H1 (cell line): ENCODE measurements around the gene PCCA. TPM values are rescaled to one million over a fixed set of nuclear protein-coding genes. Genes with fewer than 3 reads are reported as not detected.
A peak's percentile ranks its signal among the peaks of the same experiment; 100 is the strongest.

Source experiments
- CTCF ChIA-PET: fragments of 300-600 bp; sonication (Branson Sonifier 250); formaldehyde crosslinking; loops from one replicate; lab custom pipeline; 2021; ENCODE audit not compliant: partially characterized antibody; lab: Charles Lee
- POLR2A ChIA-PET: fragments of 300-600 bp; sonication (Branson Sonifier 250); formaldehyde crosslinking; loops from one replicate; lab custom pipeline; 2021; ENCODE audit warnings: inconsistent platforms; ENCODE audit not compliant: partially characterized antibody; lab: Charles Lee
- DNase-seq, 2 experiments: peaks; one replicate each; pipeline versions ENCODE4 v3.0.0 to v3.0.0-alpha.2; 2010 to 2022; ENCODE audit warnings: low spot score in 2 of 2, low read depth in 1 of 2, mixed read lengths in 1 of 2
- FAIRE-seq: peaks from 2 replicates; lab custom pipeline; 2011; peaks lifted over from hg19 to GRCh38; lab: Jason Lieb, UNC
- H2AFZ ChIP-seq: 2 replicates; pipeline ENCODE4 v1.8.1; 2012; ENCODE audit warnings: low read length, inconsistent platforms
- H2AK5ac ChIP-seq: 2 replicates; pipeline ENCODE4 v1.6.1; 2013; ENCODE audit warnings: low read depth, low read length
- H2BK120ac ChIP-seq: replicated peaks from 2 replicates; pipeline ENCODE3; 2013; ENCODE audit warnings: low read depth, low read length, inconsistent platforms
- H2BK12ac ChIP-seq: 2 replicates; pipeline ENCODE4 v1.6.1; 2013; ENCODE audit warnings: low read depth, low read length
- H2BK15ac ChIP-seq: 2 replicates; pipeline ENCODE4 v1.6.1; 2013; ENCODE audit warnings: low read length
- H2BK20ac ChIP-seq: 2 replicates; pipeline ENCODE4 v1.6.1; 2013; ENCODE audit warnings: low read length
- H2BK5ac ChIP-seq: 2 replicates; pipeline ENCODE4 v1.6.1; 2013; ENCODE audit warnings: low read depth, low read length
- H3K14ac ChIP-seq: 2 replicates; pipeline ENCODE4 v1.6.1; 2013; ENCODE audit warnings: inconsistent platforms; ENCODE audit not compliant: insufficient read length
- H3K18ac ChIP-seq: 2 replicates; pipeline ENCODE4 v1.6.1; 2013; ENCODE audit warnings: low read length; ENCODE audit errors: extremely low read depth
- H3K23ac ChIP-seq: 2 replicates; pipeline ENCODE4 v1.6.1; 2013; ENCODE audit warnings: inconsistent platforms; ENCODE audit not compliant: insufficient read length
- H3K23me2 ChIP-seq: 2 replicates; pipeline ENCODE4 v1.6.1; 2013; ENCODE audit warnings: low read depth, low read length
- H3K27ac ChIP-seq: 2 replicates; pipeline ENCODE4 v1.6.1; 2011; ENCODE audit warnings: low read depth, low read length, inconsistent platforms
- H3K27me3 ChIP-seq, 4 experiments: replicated peaks in 1 of 4; 1 replicate in 1 of 4; 2 replicates in 3 of 4; pipeline versions ENCODE4 v1.6.1 to v1.8.1; 2011 to 2013; ENCODE audit warnings: low read length in 3 of 4, mild to moderate bottlenecking in 3 of 4, inconsistent platforms in 2 of 4, mixed read lengths in 2 of 4, moderate library complexity in 1 of 4; ENCODE audit not compliant: control insufficient read depth in 3 of 4, insufficient read depth in 3 of 4; ENCODE audit errors: extremely low read depth in 1 of 4
- H3K36me3 ChIP-seq, 4 experiments: 2 replicates each; pipeline versions ENCODE4 v1.6.1 to v1.8.1; 2011 to 2013; ENCODE audit warnings: mild to moderate bottlenecking in 4 of 4, low read length in 3 of 4, moderate library complexity in 2 of 4, control low read depth in 1 of 4, inconsistent platforms in 1 of 4; ENCODE audit not compliant: insufficient read depth in 4 of 4, control insufficient read depth in 2 of 4
- H3K4ac ChIP-seq: replicated peaks from 2 replicates; pipeline ENCODE3; 2013; ENCODE audit warnings: low read length, low read depth, mixed read lengths, inconsistent platforms; ENCODE audit not compliant: insufficient read length
- H3K4me1 ChIP-seq, 4 experiments: replicated peaks in 1 of 4; 1 replicate in 1 of 4; 2 replicates in 3 of 4; pipeline versions ENCODE4 v1.6.1 to v1.8.1; 2011 to 2013; ENCODE audit warnings: low read length in 3 of 4, inconsistent platforms in 2 of 4, mixed read lengths in 1 of 4; ENCODE audit not compliant: insufficient read depth in 4 of 4, control insufficient read depth in 3 of 4
- H3K4me2 ChIP-seq, 2 experiments: 2 replicates each; pipeline versions ENCODE4 v1.6.1 to v1.8.1; 2011 to 2013; ENCODE audit warnings: low read depth in 2 of 2, low read length in 2 of 2, control low read depth in 1 of 2, inconsistent platforms in 1 of 2, mild to moderate bottlenecking in 1 of 2; ENCODE audit not compliant: insufficient read depth in 1 of 2
- H3K4me3 ChIP-seq, 4 experiments: fragments of 200-600, 300-600 bp in 1 of 4; sonication (generic), shearing (Covaris generic), sonication (Bioruptor Twin) in 1 of 4; 2 replicates each; pipeline versions ENCODE4 v1.5.1 to v1.8.1; 2011 to 2016; ENCODE audit warnings: low read length in 4 of 4, low read depth in 3 of 4, control low read depth in 2 of 4, inconsistent platforms in 2 of 4, mild to moderate bottlenecking in 2 of 4, mixed read lengths in 1 of 4, moderate library complexity in 1 of 4; ENCODE audit not compliant: insufficient read depth in 2 of 4; ENCODE audit errors: extremely low read depth in 1 of 4
- H3K56ac ChIP-seq: replicated peaks from 2 replicates; pipeline ENCODE3; 2013; ENCODE audit warnings: low read depth, mild to moderate bottlenecking, mixed read lengths, low read length, inconsistent platforms; ENCODE audit not compliant: insufficient read length
- H3K79me1 ChIP-seq: 2 replicates; pipeline ENCODE4 v1.6.1; 2013; ENCODE audit warnings: low read depth, low read length, control low read depth
- H3K79me2 ChIP-seq, 2 experiments: 2 replicates each; pipeline versions ENCODE4 v1.6.1 to v1.8.1; 2012 to 2013; ENCODE audit warnings: low read length in 2 of 2, mild to moderate bottlenecking in 2 of 2, inconsistent platforms in 1 of 2; ENCODE audit not compliant: insufficient read depth in 2 of 2, control insufficient read depth in 1 of 2
- H3K9ac ChIP-seq, 4 experiments: replicated peaks in 1 of 4; 1 replicate in 1 of 4; 2 replicates in 3 of 4; pipeline versions ENCODE4 v1.6.1 to v1.8.1; 2011 to 2013; ENCODE audit warnings: low read depth in 3 of 4, low read length in 3 of 4, control low read depth in 2 of 4, mild to moderate bottlenecking in 2 of 4, moderate library complexity in 2 of 4, inconsistent platforms in 1 of 4; ENCODE audit errors: extremely low read depth in 1 of 4
- H3K9me3 ChIP-seq, 2 experiments: 2 replicates each; pipeline versions ENCODE4 v1.6.1 to v1.8.1; 2012 to 2013; ENCODE audit warnings: mild to moderate bottlenecking in 2 of 2, moderate library complexity in 2 of 2, control low read depth in 1 of 2, inconsistent platforms in 1 of 2, low read depth in 1 of 2, low read length in 1 of 2, mixed read lengths in 1 of 2; ENCODE audit not compliant: insufficient read depth in 2 of 2
- H4K20me1 ChIP-seq, 2 experiments: replicated peaks in 1 of 2; 2 replicates each; pipeline versions ENCODE3 to v1.8.1; 2011 to 2013; ENCODE audit warnings: inconsistent platforms in 2 of 2, low read length in 2 of 2, mild to moderate bottlenecking in 1 of 2; ENCODE audit not compliant: insufficient read depth in 2 of 2, control insufficient read depth in 1 of 2
- H4K5ac ChIP-seq: 2 replicates; pipeline ENCODE4 v1.6.1; 2013; ENCODE audit warnings: low read length, low read depth, mixed read lengths, inconsistent platforms; ENCODE audit not compliant: insufficient read length
- H4K8ac ChIP-seq: 2 replicates; pipeline ENCODE4 v1.8.0; 2013; ENCODE audit warnings: mild to moderate bottlenecking, moderate library complexity, low read length, inconsistent platforms; ENCODE audit not compliant: insufficient read depth; ENCODE audit errors: extremely low read depth
- H4K91ac ChIP-seq: replicated peaks from 2 replicates; pipeline ENCODE3; 2013; ENCODE audit warnings: low read length, mixed read lengths, inconsistent platforms; ENCODE audit not compliant: insufficient read length
- BACH1 ChIP-seq: IDR thresholded peaks from 2 replicates; pipeline ENCODE4 v1.6.1; 2012; ENCODE audit warnings: low read length, improper control_type of control experiment
- CHD1 ChIP-seq: IDR thresholded peaks from 2 replicates; pipeline ENCODE4 v1.6.1; 2012; ENCODE audit warnings: low read depth, low read length, improper control_type of control experiment
- CHD2 ChIP-seq: IDR thresholded peaks from 2 replicates; pipeline ENCODE4 v1.6.1; 2012; ENCODE audit warnings: low read length, improper control_type of control experiment
- E2F6 ChIP-seq: IDR thresholded peaks from 2 replicates; pipeline ENCODE4 v1.6.1; 2012; ENCODE audit warnings: inconsistent platforms
- POU5F1 ChIP-seq: IDR thresholded peaks from 2 replicates; pipeline ENCODE4 v1.6.1; 2011; ENCODE audit warnings: low read depth, mild to moderate bottlenecking, low read length, moderate library complexity
- SIN3A ChIP-seq, 2 experiments: IDR thresholded peaks in 1 of 2; conservative IDR thresholded peaks in 1 of 2; 2 replicates each; pipeline ENCODE4 v1.6.1; 2011 to 2012; ENCODE audit warnings: low read length in 2 of 2, improper control_type of control experiment in 1 of 2, low read depth in 1 of 2, mild to moderate bottlenecking in 1 of 2
- SP4 ChIP-seq: IDR thresholded peaks from 2 replicates; pipeline ENCODE4 v1.6.1; 2012; ENCODE audit warnings: low read length, inconsistent platforms
- SRF ChIP-seq: IDR thresholded peaks from 2 replicates; pipeline ENCODE4 v1.6.1; 2011; ENCODE audit warnings: mild to moderate bottlenecking, low read depth, low read length, moderate library complexity
- YY1 ChIP-seq: IDR thresholded peaks from 2 replicates; pipeline ENCODE4 v1.6.1; 2011; ENCODE audit warnings: low read depth, mild to moderate bottlenecking, low read length
- WGBS, 2 experiments: shearing (Covaris generic) in 1 of 2; methylation state at CpG; one replicate each; pipeline versions ENCODE4 v1.1.6 to v1.1.7; 2013 to 2015; ENCODE audit warnings: low lambda C conversion rate in 2 of 2, mixed read lengths in 2 of 2, inconsistent platforms in 1 of 2, low coverage in 1 of 2, missing lambda C conversion rate in 1 of 2; ENCODE audit not compliant: insufficient replicate concordance in 2 of 2, insufficient coverage in 1 of 2, insufficient read length in 1 of 2; ENCODE audit errors: extremely low coverage in 1 of 2, missing lambda C conversion rate in 1 of 2; 5-methylcytosine and 5-hydroxymethylcytosine counted together
- polyA plus RNA-seq, 7 experiments: library from polyadenylated mRNA; depleted of rRNA in 3 of 7; stranded (reverse) in 5 of 7; unstranded in 2 of 7; fragments of >200 nt in 5 of 7; fragments of 200-250 nt in 2 of 7; gene quantifications; 1 replicate in 5 of 7; 2 replicates in 1 of 7; 4 replicates in 1 of 7; pipeline versions ENCODE4 v1.2.1 to v1.2.3, GENCODE V29; 2011 to 2013; ENCODE audit warnings: missing spikeins in 2 of 7, mixed read lengths in 2 of 7
- total RNA-seq: library from RNA; stranded (reverse); fragmentation: NEBNext Ultra II Directional; extraction: Animal tissue kit (Norgen Biotek cat#: 25700); gene quantifications from 2 replicates; pipeline ENCODE4 v1.2.1, GENCODE V29; 2021
- TF ChIP-seq, protein P1 (sequence below): IDR thresholded peaks from 2 replicates; pipeline ENCODE4 v1.6.1; 2012; ENCODE audit warnings: low read length, inconsistent platforms

The PCCA gene
- total and polyA plus RNA-seq, 2 of the 8 experiments (the other 6 are each of a cell fraction or from before 2014, with no cell fraction given), result 18.4 to 49.8 TPM

GRCh38 chr13:100176801-100177400 lies 88.0 kb downstream of the PCCA start:
- no peak overlapping the region for H3K14ac ChIP-seq
- H3K9me3 ChIP-seq, result no peaks in the 10 kb centered on the region; a peak in 1 of 4 replicates
- ChIA-PET POLR2A (no interaction called here), CTCF (no interaction called here)
- H3K18ac ChIP-seq, result no peak overlapping the region
- no peak overlapping the region for H2BK15ac ChIP-seq
- no peaks in the 10 kb centered on the region for H3K79me1 ChIP-seq
- H4K8ac ChIP-seq, result no peak overlapping the region
- no peak overlapping the region for H2AFZ ChIP-seq
- H4K91ac ChIP-seq, result no peak overlapping the region
- H3K4me2 ChIP-seq, result no peak overlapping the region; a peak in 1 of 4 replicates
- H2BK5ac ChIP-seq, result no peak overlapping the region
- H4K5ac ChIP-seq, result no peak overlapping the region
- peaks cover 0 to 46% of the 10 kb centered on the region in 2 experiments; a peak in 2 of 4 replicates for H3K79me2 ChIP-seq
- no peak overlapping the region for H2AK5ac ChIP-seq
- H3K23ac ChIP-seq, result no peak overlapping the region
- peaks cover 0 to 8% (median 2%) of the 10 kb centered on the region in 4 experiments; a peak in 2 of 8 replicates for H3K36me3 ChIP-seq
- no peaks in the 10 kb centered on the region for H3K27me3 ChIP-seq
- WGBS, 2 experiments, result 60% methylated on average over 2 of the region's 2 CpGs; no CpG with 5 or more reads in 1 of the 2 experiments
- H4K20me1 ChIP-seq, result no peaks in the 10 kb centered on the region
- H3K4me3 ChIP-seq, result 0 out of 8 replicates have a peak overlapping the region, but pooled peaks of 1 of the 4 experiments have one; percentile 2
- H3K9ac ChIP-seq, result no peak overlapping the region
- FAIRE-seq, result no peak
- H3K23me2 ChIP-seq, result no peaks in the 10 kb centered on the region
- no peak overlapping the region for H3K4ac ChIP-seq
- H3K4me1 ChIP-seq, result peaks cover 0 to 15% (median 10%) of the 10 kb centered on the region in 4 experiments; a peak in 3 of 7 replicates
- no peak overlapping the region for H3K56ac ChIP-seq
- H2BK20ac ChIP-seq, result no peak overlapping the region
- DNase-seq, result no peak
- no peak overlapping the region for H2BK120ac ChIP-seq
- H2BK12ac ChIP-seq, result no peak overlapping the region
- TF ChIP-seq, protein P1, sequence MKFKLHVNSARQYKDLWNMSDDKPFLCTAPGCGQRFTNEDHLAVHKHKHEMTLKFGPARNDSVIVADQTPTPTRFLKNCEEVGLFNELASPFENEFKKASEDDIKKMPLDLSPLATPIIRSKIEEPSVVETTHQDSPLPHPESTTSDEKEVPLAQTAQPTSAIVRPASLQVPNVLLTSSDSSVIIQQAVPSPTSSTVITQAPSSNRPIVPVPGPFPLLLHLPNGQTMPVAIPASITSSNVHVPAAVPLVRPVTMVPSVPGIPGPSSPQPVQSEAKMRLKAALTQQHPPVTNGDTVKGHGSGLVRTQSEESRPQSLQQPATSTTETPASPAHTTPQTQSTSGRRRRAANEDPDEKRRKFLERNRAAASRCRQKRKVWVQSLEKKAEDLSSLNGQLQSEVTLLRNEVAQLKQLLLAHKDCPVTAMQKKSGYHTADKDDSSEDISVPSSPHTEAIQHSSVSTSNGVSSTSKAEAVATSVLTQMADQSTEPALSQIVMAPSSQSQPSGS, result no peak
- TF ChIP-seq BACH1 (no peak), YY1 (no peak), POU5F1 (no peak), CHD1 (no peak), SIN3A (conservative IDR thresholded peaks at IDR 0.05 in 1 of 2, IDR thresholded peaks at IDR 0.05 in 1 of 2; ENCODE audit: low read depth in 1 of 2, low read length in 2 of 2) (no peak), SP4 (no peak), E2F6 (no peak), SRF (no peak), CHD2 (no peak)
- H3K27ac ChIP-seq, result no peak overlapping the region
